ENCODE results near the gene TMEM120A. TPM values are rescaled to one million over a fixed set of nuclear protein-coding genes. Genes with fewer than 3 reads are reported as not detected.
"Not testable (repeated sequence)": the region's sequence is repeated elsewhere in the genome, so short reads cannot be mapped to it uniquely, and the experiment has no call there.

The TMEM120A gene
- total RNA-seq, 2 experiments from 2014 or later: 15.9 to 17.6 TPM

DNA sequence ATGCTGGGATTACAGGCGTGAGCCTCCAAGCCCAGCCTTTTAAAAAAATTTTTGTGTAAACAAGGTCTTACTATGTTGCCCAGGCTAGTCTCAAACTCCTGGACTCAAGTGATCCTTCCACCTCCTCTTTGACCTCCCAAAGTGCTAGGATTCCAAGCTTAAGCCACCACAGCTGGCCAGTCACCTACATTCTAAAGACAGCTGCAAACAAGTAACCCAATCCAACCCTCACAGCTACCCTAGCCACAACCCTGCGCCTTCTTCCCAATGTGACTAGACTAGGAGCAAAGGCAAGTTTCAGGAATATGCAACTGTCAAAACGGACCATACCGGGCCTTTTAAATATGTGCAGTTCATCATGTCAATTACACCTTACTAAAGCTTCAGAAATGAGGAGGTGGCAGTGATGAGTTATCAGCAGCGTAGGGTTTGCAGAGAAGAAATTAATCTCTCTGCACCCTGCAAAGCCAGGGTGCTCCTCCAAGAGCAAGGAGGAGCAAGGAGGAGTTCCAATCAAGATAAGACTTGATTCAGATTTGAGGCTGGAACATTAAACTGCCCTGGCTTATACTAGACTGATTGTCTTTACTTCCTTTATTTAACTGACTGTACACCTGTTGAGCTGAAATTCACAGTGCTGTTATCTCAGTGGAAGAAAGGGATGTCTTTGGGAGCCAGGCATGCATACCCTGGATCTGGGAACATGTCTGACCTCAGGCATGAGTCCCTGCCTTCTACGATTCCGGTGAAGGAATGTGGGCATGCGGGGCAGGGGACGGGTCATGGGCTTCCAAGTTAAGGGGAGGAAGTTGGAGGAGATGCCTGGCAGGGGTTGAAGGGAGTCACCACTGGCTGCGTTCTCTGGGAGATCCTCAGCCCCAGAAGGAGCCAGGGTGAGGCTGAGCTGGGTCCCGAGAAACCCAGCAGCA lies 15.5 kb upstream of the TMEM120A start:
- ChIA-PET CTCF (interaction anchor here (0.7 to 3.7 kb wide), 2 partner anchors 10 to 81 kb away, joined by 3 to 30 read pairs; no protein-coding TSS in a partner anchor), POLR2A (interaction anchor here (1.4 kb wide), 1 partner anchor 10 kb away, joined by 3 read pairs; no protein-coding TSS in a partner anchor)
- peaks cover 24% of the 10 kb centered on the region for H3K4me1 Mint-ChIP-seq (ENCODE audit: low read depth)
- peaks cover 36% of the 10 kb centered on the region for H3K36me3 Mint-ChIP-seq (ENCODE audit: low read depth)
- no peak for ATAC-seq
- peak overlapping the region; percentile 37 for H3K4me3 Mint-ChIP-seq
- no peaks in the 10 kb centered on the region for H3K9me3 Mint-ChIP-seq (ENCODE audit: insufficient read depth)
- DNase-seq: no peak
- H3K27me3 Mint-ChIP-seq (ENCODE audit: low read depth): peaks cover 9% of the 10 kb centered on the region
- peak overlapping the region; percentile 27 for H3K27ac Mint-ChIP-seq

DNA sequence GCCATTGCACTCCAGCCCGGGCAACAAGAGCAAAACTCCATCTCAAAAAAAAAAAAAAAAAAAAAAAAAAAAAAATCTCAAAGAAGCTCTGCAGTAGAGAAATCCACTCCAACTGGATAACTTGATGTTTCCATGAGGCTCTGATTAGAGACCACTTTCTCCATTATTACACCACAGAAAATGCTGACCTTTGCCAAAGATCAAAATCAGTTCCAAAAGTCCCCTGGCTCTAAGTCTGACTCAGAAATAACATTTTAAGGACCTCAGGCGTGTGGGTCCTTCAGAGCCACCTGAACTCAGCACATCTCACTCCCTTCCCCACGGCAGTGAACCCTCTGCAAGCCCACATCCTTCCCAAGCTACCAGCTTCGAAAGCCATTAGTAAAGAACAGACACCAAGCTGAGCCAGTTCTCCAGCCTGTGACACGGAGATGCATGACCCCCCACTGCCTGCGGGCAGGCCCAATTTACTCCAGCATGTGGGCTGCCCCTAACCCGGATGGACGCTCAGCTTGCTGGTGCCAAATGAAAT lies 13.8 kb upstream of the TMEM120A start:
- Mint-ChIP-seq H3K9me3 (ENCODE audit: insufficient read depth) (no peaks in the 10 kb centered on the region), H3K4me1 (ENCODE audit: low read depth) (peaks cover 24% of the 10 kb centered on the region), H3K4me3 (no peak overlapping the region), H3K36me3 (ENCODE audit: low read depth) (peaks cover 35% of the 10 kb centered on the region), H3K27me3 (ENCODE audit: low read depth) (peaks cover 9% of the 10 kb centered on the region), H3K27ac (peak overlapping the region; percentile 3)
- ATAC-seq (peak; percentile 69), DNase-seq (peak; percentile 55)
- ChIA-PET POLR2A (interaction anchor here (0.8 to 1.5 kb wide), 2 partner anchors 40 to 92 kb away, joined by 4 to 5 read pairs; partner anchors contain the start of gene MDH2), CTCF (interaction anchor here (3.7 kb wide), 1 partner anchor 12 kb away, joined by 30 read pairs; no protein-coding TSS in a partner anchor)

DNA sequence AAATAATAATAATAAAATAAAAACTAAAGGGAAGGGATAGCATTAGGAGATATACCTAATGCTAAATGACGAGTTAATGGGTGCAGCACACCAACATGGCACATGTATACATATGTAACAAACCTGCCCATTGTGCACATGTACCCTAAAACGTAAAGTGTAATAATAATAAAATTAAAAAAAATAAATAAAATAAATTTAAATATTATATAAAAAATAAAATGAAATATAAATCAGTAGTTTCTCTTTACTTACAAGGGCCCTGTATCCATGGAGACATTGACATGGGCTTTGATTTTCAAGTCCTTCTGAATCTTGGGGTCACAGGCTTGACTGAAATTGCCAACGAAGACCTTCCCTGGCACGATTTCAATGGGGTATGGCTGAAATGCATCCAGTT lies 10.6 kb upstream of the TMEM120A start:
- ATAC-seq; H3K4me3 Mint-ChIP-seq; H3K27ac Mint-ChIP-seq; H3K9me3 Mint-ChIP-seq (ENCODE audit: insufficient read depth); POLR2A ChIA-PET; DNase-seq; H3K27me3 Mint-ChIP-seq (ENCODE audit: low read depth): not testable (repeated sequence)
- Mint-ChIP-seq H3K36me3 (ENCODE audit: low read depth) (peaks cover 24% of the 10 kb centered on the region), H3K4me1 (ENCODE audit: low read depth) (peaks cover 20% of the 10 kb centered on the region)
- CTCF ChIA-PET: interaction anchor here (1.8 kb wide), 1 partner anchor 15 kb away, joined by 4 read pairs; no protein-coding TSS in a partner anchor

DNA sequence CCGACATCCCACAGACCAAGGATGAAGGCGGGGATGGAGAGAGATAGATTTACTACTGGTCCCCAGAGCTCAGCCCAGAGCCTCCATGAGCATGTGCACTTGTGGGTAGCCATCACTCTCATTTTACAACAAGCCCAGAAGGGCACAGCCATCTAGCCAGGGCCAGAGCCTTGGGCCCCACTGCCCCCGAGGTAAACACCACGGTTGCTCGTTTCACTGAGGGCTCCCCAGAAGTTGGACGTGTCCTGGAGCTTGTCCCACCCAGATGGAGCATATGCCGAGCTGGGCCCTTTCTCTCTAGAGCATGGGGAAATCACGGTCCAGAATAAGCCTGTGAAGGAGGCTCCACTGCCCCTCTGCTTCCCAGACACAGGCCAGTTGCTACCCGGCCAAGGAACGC lies 9.0 kb upstream of the TMEM120A start:
- H3K36me3 Mint-ChIP-seq (ENCODE audit: low read depth): peaks cover 31% of the 10 kb centered on the region
- no peaks in the 10 kb centered on the region for H3K9me3 Mint-ChIP-seq (ENCODE audit: insufficient read depth)
- POLR2A ChIA-PET: interaction anchor here (0.6 kb wide), 2 partner anchors 10 to 22 kb away, joined by 3 to 4 read pairs; no protein-coding TSS in a partner anchor
- H3K4me3 Mint-ChIP-seq: no peak overlapping the region
- peaks cover 3% of the 10 kb centered on the region for H3K4me1 Mint-ChIP-seq (ENCODE audit: low read depth)
- DNase-seq: no peak
- ATAC-seq: no peak
- no peaks in the 10 kb centered on the region for H3K27me3 Mint-ChIP-seq (ENCODE audit: low read depth)
- CTCF ChIA-PET: interaction anchor here (2.2 kb wide), 1 partner anchor 17 kb away, joined by 15 read pairs; no protein-coding TSS in a partner anchor
- no peak overlapping the region for H3K27ac Mint-ChIP-seq

DNA sequence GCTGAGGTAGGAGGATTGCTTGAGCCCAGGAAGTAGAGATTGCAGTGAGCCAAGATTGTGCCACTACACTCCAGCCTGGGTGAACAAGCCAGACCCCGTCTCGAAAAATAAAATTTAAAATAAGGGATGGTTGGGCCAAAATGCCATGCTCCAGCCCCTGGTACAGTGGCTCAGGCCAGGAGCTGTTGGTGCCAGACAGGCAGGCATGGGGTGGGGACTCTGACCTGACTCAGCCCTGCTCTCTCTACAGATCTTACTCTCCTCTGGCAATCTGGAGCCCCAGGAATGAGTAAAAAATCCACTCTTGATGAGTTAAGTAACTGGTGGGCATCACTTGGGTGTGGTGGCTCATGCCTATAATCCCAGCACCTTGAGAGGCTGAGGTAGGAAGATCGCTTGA lies 8.4 kb upstream of the TMEM120A start:
- ChIA-PET CTCF (interaction anchor here (2.2 kb wide), 1 partner anchor 17 kb away, joined by 15 read pairs; no protein-coding TSS in a partner anchor), POLR2A (interaction anchor here (0.6 kb wide), 1 partner anchor 10 kb away, joined by 3 read pairs; no protein-coding TSS in a partner anchor)
- H3K4me3 Mint-ChIP-seq: no peak overlapping the region
- no peak for DNase-seq
- no peak for ATAC-seq
- no peaks in the 10 kb centered on the region for H3K4me1 Mint-ChIP-seq (ENCODE audit: low read depth)
- H3K27ac Mint-ChIP-seq: no peak overlapping the region
- H3K27me3 Mint-ChIP-seq (ENCODE audit: low read depth): no peaks in the 10 kb centered on the region
- H3K36me3 Mint-ChIP-seq (ENCODE audit: low read depth): peaks cover 32% of the 10 kb centered on the region
- no peaks in the 10 kb centered on the region for H3K9me3 Mint-ChIP-seq (ENCODE audit: insufficient read depth)

DNA sequence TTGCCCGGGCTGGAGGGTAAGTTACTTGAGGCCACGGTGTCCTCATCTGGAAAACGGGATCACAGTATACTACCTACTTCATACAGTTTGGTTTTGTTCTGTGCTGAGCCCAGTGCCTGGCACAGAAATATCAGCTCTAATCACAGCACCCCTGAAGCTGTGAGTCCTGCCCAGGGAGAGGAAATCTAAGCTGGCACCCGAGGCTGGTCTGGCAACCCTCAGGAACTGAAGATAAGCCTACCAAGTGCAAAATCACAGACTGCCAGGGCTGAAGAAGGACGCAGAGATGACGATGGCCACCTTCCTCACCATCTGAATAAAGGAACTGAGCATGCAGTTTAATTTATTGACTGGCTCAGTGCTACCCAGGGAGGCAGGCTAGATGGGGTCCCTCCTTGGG lies 7.7 kb upstream of the TMEM120A start:
- peaks cover 6% of the 10 kb centered on the region for H3K4me1 Mint-ChIP-seq (ENCODE audit: low read depth)
- ATAC-seq (no peak), DNase-seq (no peak)
- POLR2A ChIA-PET: no interaction called here
- no peak overlapping the region for H3K4me3 Mint-ChIP-seq
- no peak overlapping the region for H3K27ac Mint-ChIP-seq
- H3K27me3 Mint-ChIP-seq (ENCODE audit: low read depth): no peaks in the 10 kb centered on the region
- H3K36me3 Mint-ChIP-seq (ENCODE audit: low read depth): peaks cover 37% of the 10 kb centered on the region
- no peaks in the 10 kb centered on the region for H3K9me3 Mint-ChIP-seq (ENCODE audit: insufficient read depth)
- CTCF ChIA-PET: interaction anchor here (2.2 kb wide), 1 partner anchor 18 kb away, joined by 15 read pairs; no protein-coding TSS in a partner anchor

DNA sequence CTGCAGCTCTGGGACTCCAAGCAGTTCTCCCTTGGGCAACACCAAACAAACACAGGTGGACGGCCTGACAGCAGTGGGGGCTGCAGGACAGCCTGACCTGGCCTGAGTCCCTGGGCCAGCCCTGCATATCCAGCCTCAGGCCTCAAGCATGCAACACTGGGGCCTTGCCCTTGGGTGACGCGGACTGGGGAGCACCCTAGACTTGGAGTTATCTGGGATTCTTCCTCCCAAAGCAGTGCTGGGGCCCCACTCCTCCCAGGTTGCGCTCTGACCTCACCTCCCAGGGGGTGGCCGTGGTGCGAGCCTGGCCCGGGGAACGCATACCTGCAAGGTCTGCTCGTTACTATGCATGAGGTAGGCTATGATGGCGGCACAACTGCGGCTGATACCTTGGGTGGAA lies 6.2 kb upstream of the TMEM120A start:
- Mint-ChIP-seq H3K36me3 (ENCODE audit: low read depth) (peaks cover 48% of the 10 kb centered on the region), H3K9me3 (ENCODE audit: insufficient read depth) (no peaks in the 10 kb centered on the region), H3K27me3 (ENCODE audit: low read depth) (no peaks in the 10 kb centered on the region), H3K4me1 (ENCODE audit: low read depth) (peaks cover 15% of the 10 kb centered on the region), H3K27ac (no peak overlapping the region), H3K4me3 (no peak overlapping the region)
- ATAC-seq (no peak), DNase-seq (no peak)
- ChIA-PET CTCF (no interaction called here), POLR2A (no interaction called here)

DNA sequence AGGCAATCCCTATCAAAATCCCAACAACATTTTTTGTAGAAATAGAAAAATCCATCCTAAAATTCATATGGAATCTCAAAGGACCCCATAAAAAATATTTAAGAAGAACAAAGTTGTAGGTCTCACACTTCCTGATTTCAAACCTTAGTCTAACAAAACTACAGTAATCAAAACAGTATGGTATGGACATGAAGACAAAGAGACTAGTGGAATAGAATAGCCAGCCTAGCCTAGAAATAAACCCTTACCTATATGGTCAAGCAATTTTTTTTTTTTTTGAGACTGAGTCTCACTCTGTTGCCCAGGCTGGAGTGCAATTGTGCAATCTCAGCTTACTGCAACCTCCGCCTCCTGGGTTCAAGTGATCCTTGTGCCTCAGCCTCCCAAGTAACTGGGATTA lies 3.6 kb upstream of the TMEM120A start:
- Mint-ChIP-seq H3K9me3 (ENCODE audit: insufficient read depth) (no peaks in the 10 kb centered on the region), H3K36me3 (ENCODE audit: low read depth) (peaks cover 39% of the 10 kb centered on the region), H3K27ac (no peak overlapping the region), H3K27me3 (ENCODE audit: low read depth) (no peaks in the 10 kb centered on the region), H3K4me3 (no peak overlapping the region), H3K4me1 (ENCODE audit: low read depth) (peaks cover 18% of the 10 kb centered on the region)
- POLR2A ChIA-PET: no interaction called here
- ATAC-seq: no peak
- no peak for DNase-seq
- CTCF ChIA-PET: no interaction called here

DNA sequence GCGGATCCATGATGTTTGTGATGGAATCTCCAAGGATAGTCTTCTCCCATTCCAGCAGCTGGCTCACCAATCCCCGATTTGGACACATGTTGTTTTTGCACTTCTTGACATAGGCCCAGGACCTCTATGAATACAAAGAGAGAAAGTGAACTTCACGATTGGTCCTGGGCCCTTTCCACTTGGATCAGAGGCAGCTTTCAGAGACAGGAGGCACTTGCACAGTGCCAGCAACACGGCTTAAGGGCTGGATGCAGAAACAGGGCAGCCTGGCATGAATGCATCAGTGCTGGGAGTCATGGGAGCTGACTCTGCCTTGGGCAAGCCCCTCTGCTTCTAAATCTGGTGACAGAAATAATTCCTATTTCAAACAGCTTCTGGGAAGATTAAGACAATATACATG lies 2.1 kb upstream of the TMEM120A start:
- no peaks in the 10 kb centered on the region for H3K9me3 Mint-ChIP-seq (ENCODE audit: insufficient read depth)

DNA sequence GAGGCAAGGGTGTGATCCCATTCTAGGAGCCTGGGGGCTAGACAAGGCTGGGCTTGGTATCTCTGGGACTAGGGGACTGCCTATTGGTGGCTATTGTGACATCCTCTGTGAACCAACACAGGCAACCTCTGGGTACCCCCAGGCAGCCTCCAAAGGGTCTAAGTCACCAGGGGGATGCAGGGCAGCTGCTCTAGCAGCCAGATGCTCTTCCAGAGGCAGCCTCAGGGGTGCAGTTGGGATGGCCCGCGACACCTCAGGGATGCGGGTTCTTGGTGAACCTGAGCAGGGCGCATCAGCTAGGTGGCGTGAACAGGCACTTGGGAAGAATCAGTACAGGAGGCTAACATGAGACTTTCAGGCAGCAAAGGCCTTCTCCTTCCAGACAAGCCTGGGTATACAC lies 1.6 kb upstream of the TMEM120A start:
- Mint-ChIP-seq H3K27ac (no peak overlapping the region), H3K27me3 (ENCODE audit: low read depth) (no peaks in the 10 kb centered on the region), H3K4me1 (ENCODE audit: low read depth) (peaks cover 20% of the 10 kb centered on the region), H3K9me3 (ENCODE audit: insufficient read depth) (no peaks in the 10 kb centered on the region), H3K4me3 (no peak overlapping the region), H3K36me3 (ENCODE audit: low read depth) (peaks cover 31% of the 10 kb centered on the region)
- no peak for ATAC-seq
- ChIA-PET POLR2A (no interaction called here), CTCF (no interaction called here)
- no peak for DNase-seq

More for the DNA sequence above, 2.1 kb upstream of the TMEM120A start:
- ATAC-seq (no peak), DNase-seq (no peak)
- CTCF ChIA-PET: no interaction called here
- H3K4me1 Mint-ChIP-seq (ENCODE audit: low read depth): peaks cover 20% of the 10 kb centered on the region
- POLR2A ChIA-PET: no interaction called here
- H3K36me3 Mint-ChIP-seq (ENCODE audit: low read depth): peaks cover 31% of the 10 kb centered on the region
- H3K27me3 Mint-ChIP-seq (ENCODE audit: low read depth): no peaks in the 10 kb centered on the region
- H3K27ac Mint-ChIP-seq: no peak overlapping the region
- no peak overlapping the region for H3K4me3 Mint-ChIP-seq

DNA sequence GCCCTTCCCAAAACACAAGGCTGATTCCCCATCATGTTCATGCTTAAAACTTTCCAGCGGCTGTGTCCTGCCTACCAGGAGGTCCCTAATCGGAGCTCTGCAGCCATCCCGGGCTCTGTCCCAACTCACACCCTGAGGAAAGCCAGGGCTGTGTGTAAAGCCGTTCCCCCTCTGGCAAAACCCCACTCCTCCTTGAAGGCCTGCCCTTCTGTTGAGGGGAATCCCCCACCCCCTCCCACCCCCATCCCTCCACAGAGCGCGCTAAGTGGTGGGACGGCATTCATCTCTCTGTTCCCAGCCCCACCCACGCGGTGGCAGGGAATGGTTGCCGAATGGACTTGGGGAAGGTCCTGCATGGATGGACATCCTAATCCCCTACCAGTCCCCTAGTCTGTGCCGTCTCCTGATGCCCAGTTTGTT lies 667 bp upstream of the TMEM120A start:
- no peaks in the 10 kb centered on the region for H3K9me3 Mint-ChIP-seq (ENCODE audit: insufficient read depth)
- POLR2A ChIA-PET: no interaction called here
- peak overlapping the region; percentile 50 for H3K4me3 Mint-ChIP-seq
- no peak for ATAC-seq
- peaks cover 31% of the 10 kb centered on the region for H3K36me3 Mint-ChIP-seq (ENCODE audit: low read depth)
- peaks cover 20% of the 10 kb centered on the region for H3K4me1 Mint-ChIP-seq (ENCODE audit: low read depth)
- H3K27me3 Mint-ChIP-seq (ENCODE audit: low read depth): no peaks in the 10 kb centered on the region
- DNase-seq: no peak
- no peak overlapping the region for H3K27ac Mint-ChIP-seq
- CTCF ChIA-PET: no interaction called here

All from activated CD8-positive, alpha-beta T cell treated with anti-CD3 and anti-CD28 coated beads, Interleukin-2, amount 10 ng/mL, durations not matched to agents 7 days and 5 days (primary cell).